Retinal pigment epithelial cell (primary cell): ENCODE results near the gene CATSPERD.
"Not testable (repeated sequence)": the region's sequence is repeated elsewhere in the genome, so short reads cannot be mapped to it uniquely, and the experiment has no call there.

Source experiments
- DNase-seq: peaks from one replicate; pipeline ENCODE4 v3.0.0-alpha.2; 2010; ENCODE audit warnings: low read depth
- H3K4me3 ChIP-seq: 2 replicates; pipeline ENCODE4 v1.5.1; 2011; ENCODE audit warnings: mild to moderate bottlenecking, low read length, control low read depth, moderate library complexity
- CTCF ChIP-seq: conservative IDR thresholded peaks from 2 replicates; pipeline ENCODE4 v1.5.1; 2011; ENCODE audit warnings: low read depth, low read length, control low read depth, inconsistent platforms

CATSPERD gene

GRCh38 chr19:5778402-5778801 lies 58.0 kb downstream of the CATSPERD start:
- DNase-seq, result no peak
- no peak for TF ChIP-seq CTCF
- H3K4me3 ChIP-seq, result no peak overlapping the region

GRCh38 chr19:5780916-5781315 lies 60.5 kb downstream of the CATSPERD start:
- H3K4me3 ChIP-seq, DNase-seq: not testable (repeated sequence)

GRCh38 chr19:5782322-5782721 lies 61.9 kb downstream of the CATSPERD start:
- H3K4me3 ChIP-seq, result no peak overlapping the region
- no peak for TF ChIP-seq CTCF
- DNase-seq, result no peak

- no peak for DNase-seq
- no peak overlapping the region for H3K4me3 ChIP-seq
- no peak for TF ChIP-seq CTCF
These were observed 62.8 kb downstream of the CATSPERD start for GRCh38 chr19:5782945-5783919.

- H3K4me3 ChIP-seq, result no peak within 1 kb of the TSS
- no peak for DNase-seq
- no peak for TF ChIP-seq CTCF
These were observed 64.2 kb downstream of the CATSPERD start, which contains the start of gene PRR22 for GRCh38 chr19:5784581-5785147. Gene PRR22 (minus strand): TSS chr19:5784746. CDS start chr19:5784660, 86 bp downstream.

- DNase-seq, result no peak
- no peak for TF ChIP-seq CTCF
- no peak overlapping the region for H3K4me3 ChIP-seq
These were observed 65.0 kb downstream of the CATSPERD start for GRCh38 chr19:5785423-5785822.

- DNase-seq, result no peak
- TF ChIP-seq CTCF, result no peak
- H3K4me3 ChIP-seq, result no peak overlapping the region
These were observed 66.4 kb downstream of the CATSPERD start for GRCh38 chr19:5786593-5787408.
